Adipocyte (in vitro differentiated cells): ENCODE results near the gene TADA1.

Experiments used
- DNase-seq: peaks from one replicate; pipeline ENCODE4 v3.0.0-alpha.2; 2015; ENCODE audit warnings: low read depth
- H3K27me3 ChIP-seq: replicated peaks from 2 replicates; pipeline ENCODE4 v1.7.0; 2013; ENCODE audit warnings: mild to moderate bottlenecking, low read length, moderate library complexity; ENCODE audit not compliant: control insufficient read depth, insufficient read depth
- H3K36me3 ChIP-seq: 2 replicates; pipeline ENCODE4 v1.7.0; 2013; ENCODE audit warnings: low read length, mild to moderate bottlenecking, moderate library complexity; ENCODE audit not compliant: control insufficient read depth, insufficient read depth, severe bottlenecking
- H3K4me1 ChIP-seq: 2 replicates; pipeline ENCODE4 v1.7.0; 2013; ENCODE audit warnings: mild to moderate bottlenecking, low read length, moderate library complexity; ENCODE audit not compliant: control insufficient read depth, insufficient read depth
- H3K4me3 ChIP-seq: 2 replicates; pipeline ENCODE4 v1.7.0; 2013; ENCODE audit warnings: mild to moderate bottlenecking, low read length, moderate library complexity
- H3K9ac ChIP-seq: 2 replicates; pipeline ENCODE4 v1.7.0; 2013; ENCODE audit warnings: mild to moderate bottlenecking, low read length, moderate library complexity
- H3K9me3 ChIP-seq: 2 replicates; pipeline ENCODE4 v1.7.0; 2013; ENCODE audit warnings: mild to moderate bottlenecking, low read length, moderate library complexity; ENCODE audit not compliant: control insufficient read depth

Gene TADA1

GRCh38 chr1:166811691-166812090 is 64.4 kb downstream of the TADA1 start:
- no peaks in the 10 kb centered on the region for H3K36me3 ChIP-seq
- no peaks in the 10 kb centered on the region for H3K9me3 ChIP-seq
- peaks cover 2% of the 10 kb centered on the region for H3K4me1 ChIP-seq
- H3K9ac ChIP-seq = no peak overlapping the region
- H3K27me3 ChIP-seq = no peaks in the 10 kb centered on the region
- DNase-seq = peak; percentile 51
- no peak overlapping the region for H3K4me3 ChIP-seq

GRCh38 chr1:166808952-166809351 is 67.1 kb downstream of the TADA1 start:
- Histone ChIP-seq H3K4me1 (peaks cover 2% of the 10 kb centered on the region), H3K36me3 (no peaks in the 10 kb centered on the region), H3K9ac (no peak overlapping the region), H3K4me3 (no peak overlapping the region), H3K27me3 (no peaks in the 10 kb centered on the region), H3K9me3 (no peaks in the 10 kb centered on the region)
- DNase-seq = no peak
